A549 (cell line): ENCODE measurements around the gene ITGA7. TPM values are rescaled to one million over a fixed set of nuclear protein-coding genes. Genes with fewer than 3 reads are reported as not detected.

Source experiments
- polyA plus RNA-seq, 4 experiments: library from polyadenylated mRNA; depleted of rRNA in 3 of 4; stranded (reverse); fragments of >200 nt; fragmentation: RNase III in 1 of 4; extraction: RNeasy Plus Mini Kit Qiagen cat#74134 plus additional on column Dnase treatment in 1 of 4; gene quantifications; 2 replicates in 3 of 4; 3 replicates in 1 of 4; pipeline ENCODE4 v1.2.3, GENCODE V29; 2011 to 2017
- small RNA-seq, 6 experiments: library from RNA; depleted of rRNA; stranded (forward); fragments of <200 nt; gene quantifications; one replicate each; pipeline ENCODE3, GENCODE V24; 2012

The ITGA7 gene
- polyA plus RNA-seq, 2 of the 4 experiments (the other 2 are of a cell fraction): 1.4 to 1.9 TPM

Small RNA genes lying within 50 kb of the gene (small RNA-seq; reads per million reads assigned to genes)
- 0 reads per million in 6 experiments for gene AC009779.1
- gene AC009779.5: 0 reads per million in 6 experiments
- gene RF00017: 0 reads per million in 6 experiments

Other genes starting within 250 kb of the ITGA7 start
- not detected in 2 replicates for gene OR6C70, start 237.8 kb downstream of the ITGA7 start, polyA plus RNA-seq (2011; rRNA removed)
- not detected in 3 replicates for gene OR6C70, start 237.8 kb downstream of the ITGA7 start, polyA plus RNA-seq (2017; fragmentation: RNase III; extraction: RNeasy Plus Mini Kit Qiagen cat#74134 plus additional on column Dnase treatment)
- gene OR6C68, start 215.5 kb downstream of the ITGA7 start, polyA plus RNA-seq (2011; rRNA removed): not detected in 2 replicates
- gene OR6C68, start 215.5 kb downstream of the ITGA7 start, polyA plus RNA-seq (2017; fragmentation: RNase III; extraction: RNeasy Plus Mini Kit Qiagen cat#74134 plus additional on column Dnase treatment): not detected in 3 replicates
- gene OR6C4, start 158.3 kb downstream of the ITGA7 start, polyA plus RNA-seq (2011; rRNA removed): not detected in 2 replicates
- not detected in 3 replicates for gene OR6C4, start 158.3 kb downstream of the ITGA7 start, polyA plus RNA-seq (2017; fragmentation: RNase III; extraction: RNeasy Plus Mini Kit Qiagen cat#74134 plus additional on column Dnase treatment)
- not detected in 2 replicates for gene OR2AP1, start 135.4 kb downstream of the ITGA7 start, polyA plus RNA-seq (2011; rRNA removed)
- not detected in 3 replicates for gene OR2AP1, start 135.4 kb downstream of the ITGA7 start, polyA plus RNA-seq (2017; fragmentation: RNase III; extraction: RNeasy Plus Mini Kit Qiagen cat#74134 plus additional on column Dnase treatment)
- gene OR10P1, start 71.0 kb downstream of the ITGA7 start, polyA plus RNA-seq (2011; rRNA removed): not detected in 2 replicates
- gene OR10P1, start 71.0 kb downstream of the ITGA7 start, polyA plus RNA-seq (2017; fragmentation: RNase III; extraction: RNeasy Plus Mini Kit Qiagen cat#74134 plus additional on column Dnase treatment): not detected in 3 replicates
- gene BLOC1S1, start 8.1 kb upstream of the ITGA7 start, polyA plus RNA-seq (2011; rRNA removed): 112 and 115 TPM in 2 replicates
- gene BLOC1S1, start 8.1 kb upstream of the ITGA7 start, polyA plus RNA-seq (2017; fragmentation: RNase III; extraction: RNeasy Plus Mini Kit Qiagen cat#74134 plus additional on column Dnase treatment): 129 to 138 TPM (median 134 TPM) in 3 replicates
- gene RDH5, start 12.5 kb upstream of the ITGA7 start, polyA plus RNA-seq (2011; rRNA removed): 8.1 and 9.1 TPM in 2 replicates
- 3.4 to 5.4 TPM (median 4.1 TPM) in 3 replicates for gene RDH5, start 12.5 kb upstream of the ITGA7 start, polyA plus RNA-seq (2017; fragmentation: RNase III; extraction: RNeasy Plus Mini Kit Qiagen cat#74134 plus additional on column Dnase treatment)
- gene CD63, start 21.1 kb upstream of the ITGA7 start, polyA plus RNA-seq (2011; rRNA removed): 512 and 724 TPM in 2 replicates
- gene CD63, start 21.1 kb upstream of the ITGA7 start, polyA plus RNA-seq (2017; fragmentation: RNase III; extraction: RNeasy Plus Mini Kit Qiagen cat#74134 plus additional on column Dnase treatment): 493 to 547 TPM (median 530 TPM) in 3 replicates
- gene GDF11, start 35.2 kb upstream of the ITGA7 start, polyA plus RNA-seq (2011; rRNA removed): 1.2 and 1.4 TPM in 2 replicates
- 2.8 to 3.6 TPM (median 3.1 TPM) in 3 replicates for gene GDF11, start 35.2 kb upstream of the ITGA7 start, polyA plus RNA-seq (2017; fragmentation: RNase III; extraction: RNeasy Plus Mini Kit Qiagen cat#74134 plus additional on column Dnase treatment)
- 164 and 198 TPM in 2 replicates for gene SARNP, start 109.8 kb upstream of the ITGA7 start, polyA plus RNA-seq (2011; rRNA removed)
- 116 to 126 TPM (median 123 TPM) in 3 replicates for gene SARNP, start 109.8 kb upstream of the ITGA7 start, polyA plus RNA-seq (2017; fragmentation: RNase III; extraction: RNeasy Plus Mini Kit Qiagen cat#74134 plus additional on column Dnase treatment)
- 93.6 and 138 TPM in 2 replicates for gene ORMDL2, start 110.1 kb upstream of the ITGA7 start, polyA plus RNA-seq (2011; rRNA removed)
- gene ORMDL2, start 110.1 kb upstream of the ITGA7 start, polyA plus RNA-seq (2017; fragmentation: RNase III; extraction: RNeasy Plus Mini Kit Qiagen cat#74134 plus additional on column Dnase treatment): 73.5 to 82.9 TPM (median 79.0 TPM) in 3 replicates
- 11.9 and 23.6 TPM in 2 replicates for gene DNAJC14, start 121.7 kb upstream of the ITGA7 start, polyA plus RNA-seq (2011; rRNA removed)
- 23.6 to 30.4 TPM (median 29.5 TPM) in 3 replicates for gene DNAJC14, start 121.7 kb upstream of the ITGA7 start, polyA plus RNA-seq (2017; fragmentation: RNase III; extraction: RNeasy Plus Mini Kit Qiagen cat#74134 plus additional on column Dnase treatment)
- gene MMP19, start 135.0 kb upstream of the ITGA7 start, polyA plus RNA-seq (2011; rRNA removed): 0.06 and 0.09 TPM in 2 replicates
- 0.09 to 0.11 TPM (median 0.09 TPM) in 3 replicates for gene MMP19, start 135.0 kb upstream of the ITGA7 start, polyA plus RNA-seq (2017; fragmentation: RNase III; extraction: RNeasy Plus Mini Kit Qiagen cat#74134 plus additional on column Dnase treatment)
- gene PYM1, start 220.0 kb upstream of the ITGA7 start, polyA plus RNA-seq (2011; rRNA removed): 39.2 and 49.5 TPM in 2 replicates
- gene PYM1, start 220.0 kb upstream of the ITGA7 start, polyA plus RNA-seq (2017; fragmentation: RNase III; extraction: RNeasy Plus Mini Kit Qiagen cat#74134 plus additional on column Dnase treatment): 27.0 to 30.6 TPM (median 30.4 TPM) in 3 replicates
- 24.7 and 26.1 TPM in 2 replicates for gene DGKA, start 223.3 kb upstream of the ITGA7 start, polyA plus RNA-seq (2011; rRNA removed)
- gene DGKA, start 223.3 kb upstream of the ITGA7 start, polyA plus RNA-seq (2017; fragmentation: RNase III; extraction: RNeasy Plus Mini Kit Qiagen cat#74134 plus additional on column Dnase treatment): 21.0 to 23.7 TPM (median 22.6 TPM) in 3 replicates